Bladder microvascular endothelial cell (primary cell): ENCODE data around the gene DLL4. TPM values are rescaled to one million over a fixed set of nuclear protein-coding genes. Genes with fewer than 3 reads are reported as not detected.

Source experiments
- total RNA-seq: library from RNA; depleted of rRNA; stranded (reverse); fragments of >200 nt; gene quantifications from 2 replicates; pipeline ENCODE4 v1.2.3, GENCODE V29; 2014

The DLL4 gene
- 47.4 and 116 TPM in 2 replicates for total RNA-seq

DNA sequence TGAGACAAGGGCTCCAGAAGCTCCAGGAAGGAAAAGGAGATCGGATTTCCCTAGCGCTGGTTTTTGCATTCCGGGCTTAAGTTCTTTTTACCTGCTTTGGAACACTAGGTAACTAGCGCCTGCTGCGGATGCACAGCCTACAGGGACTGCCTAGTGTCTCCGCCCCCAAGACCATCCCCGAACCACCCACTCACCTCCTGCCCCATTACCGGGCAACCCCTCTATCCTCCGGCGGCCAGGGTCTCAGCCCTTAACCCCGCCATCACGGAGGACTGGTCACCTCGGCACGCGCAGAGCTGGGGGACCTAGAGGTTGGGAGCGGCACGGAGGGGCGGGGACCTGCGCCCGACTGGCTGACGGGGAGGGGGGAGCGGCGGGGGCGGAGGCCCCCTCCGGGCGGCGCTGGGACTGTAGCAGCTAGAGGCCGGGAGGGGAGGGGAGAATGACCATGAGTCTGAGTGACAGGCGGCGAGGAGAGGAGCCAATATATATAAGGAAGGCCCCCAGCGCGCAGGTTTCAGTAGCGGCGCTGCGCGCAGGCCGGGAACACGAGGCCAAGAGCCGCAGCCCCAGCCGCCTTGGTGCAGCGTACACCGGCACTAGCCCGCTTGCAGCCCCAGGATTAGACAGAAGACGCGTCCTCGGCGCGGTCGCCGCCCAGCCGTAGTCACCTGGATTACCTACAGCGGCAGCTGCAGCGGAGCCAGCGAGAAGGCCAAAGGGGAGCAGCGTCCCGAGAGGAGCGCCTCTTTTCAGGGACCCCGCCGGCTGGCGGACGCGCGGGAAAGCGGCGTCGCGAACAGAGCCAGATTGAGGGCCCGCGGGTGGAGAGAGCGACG is at the start of gene DLL4:
Gene DLL4, plus strand, starts transcription at position 520 of the 839 bp plus-strand sequence. CDS start 329 bp downstream, outside the sequence.

GRCh38 chr15:40893733-40894680 is 35.1 kb upstream of the DLL4 start, which contains the start of gene VPS18:
TSS of gene VPS18 (plus strand) at chr15:40894450. CDS start at chr15:40894769, 319 bp downstream.

DNA sequence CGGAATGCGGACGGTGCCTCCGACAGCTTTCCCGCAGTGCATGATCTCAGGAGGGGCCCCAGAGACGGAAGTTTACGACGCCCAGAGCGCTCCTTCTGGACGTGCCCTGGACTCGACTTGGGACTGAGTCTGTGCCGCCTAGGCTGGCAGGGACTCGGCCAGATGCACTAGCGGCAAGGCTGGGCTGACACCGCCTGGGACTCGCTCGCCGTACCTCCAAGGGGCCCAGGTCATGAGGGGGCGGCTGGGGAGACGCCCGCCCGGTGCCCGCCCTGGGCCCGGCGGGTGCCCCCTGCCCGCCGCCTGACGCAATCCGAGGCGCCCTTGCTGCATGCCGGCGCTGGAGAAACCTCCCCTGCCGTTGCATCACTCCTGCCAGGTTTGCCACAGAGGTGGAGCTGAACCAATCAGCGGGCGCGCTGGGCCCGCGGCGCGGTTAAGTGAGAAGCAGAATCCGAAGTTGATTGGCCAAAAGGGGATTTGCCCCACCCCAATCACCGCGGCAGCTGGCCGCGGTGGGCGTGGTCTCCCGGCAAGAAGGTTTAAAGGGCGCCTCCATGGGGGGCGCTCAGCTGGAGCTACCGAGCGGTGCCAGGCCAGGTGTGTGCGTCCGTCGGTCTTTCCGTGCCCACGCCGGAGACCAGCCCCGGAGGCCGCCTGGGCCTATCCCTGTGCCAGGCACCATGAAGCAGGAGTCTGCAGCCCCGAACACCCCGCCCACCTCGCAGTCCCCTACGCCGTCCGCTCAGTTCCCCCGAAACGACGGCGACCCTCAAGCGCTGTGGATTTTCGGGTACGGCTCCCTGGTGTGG is 24.0 kb downstream of the DLL4 start, which contains the start of gene CHAC1:
Gene CHAC1, plus strand, starts transcription at position 571 of the 812 bp plus-strand sequence. Its CDS starts 113 bp downstream, at position 684.

Other genes with a start within 250 kb of the DLL4 start
- gene RAD51, start 234.2 kb upstream of the DLL4 start, total RNA-seq, result 9.6 and 9.9 TPM in 2 replicates
- 24.1 and 36.4 TPM in 2 replicates for gene RMDN3, start 174.1 kb upstream of the DLL4 start, total RNA-seq
- gene GCHFR, start 165.3 kb upstream of the DLL4 start, total RNA-seq, result 22.2 and 30.2 TPM in 2 replicates
- gene C15orf62, start 159.4 kb upstream of the DLL4 start, total RNA-seq, result 1.1 and 1.6 TPM in 2 replicates
- 28.7 and 34.0 TPM in 2 replicates for gene ZFYVE19, start 122.3 kb upstream of the DLL4 start, total RNA-seq
- gene DNAJC17, start 121.9 kb upstream of the DLL4 start, total RNA-seq, result 21.2 and 37.4 TPM in 2 replicates
- gene PPP1R14D, start 100.6 kb upstream of the DLL4 start, total RNA-seq, result not detected in 2 replicates
- 0.32 and 1.6 TPM in 2 replicates for gene SPINT1, start 85.3 kb upstream of the DLL4 start, total RNA-seq
- not detected in 2 replicates for gene RHOV, start 55.1 kb upstream of the DLL4 start, total RNA-seq
- 36.3 and 57.3 TPM in 2 replicates for gene VPS18, start 34.9 kb upstream of the DLL4 start, total RNA-seq
- gene CHAC1, start 24.1 kb downstream of the DLL4 start, total RNA-seq, result 1.6 and 3.5 TPM in 2 replicates
- 12.6 and 26.7 TPM in 2 replicates for gene INO80, start 186.9 kb downstream of the DLL4 start, total RNA-seq